Adrenal gland (tissue), 5 donors: ENCODE results near the gene SLC16A14.

Source experiments
- POLR2A ChIP-seq, 2 donors: fragments of 450-650 bp; IDR thresholded peaks; one replicate each; pipeline ENCODE4 v1.6.1; 2017; ENCODE audit warnings: antibody characterized with exemption in 2 of 2, mild to moderate bottlenecking in 2 of 2, moderate library complexity in 1 of 2
- TF ChIP-seq, protein P1 (sequence below), 6 experiments: fragments of 450-650 bp in 4 of 6; fragments of 200-600 bp in 2 of 6; sonication (generic) in 1 of 6; IDR thresholded peaks; 1 replicate in 5 of 6; 2 replicates in 1 of 6; pipeline versions ENCODE4 v1.5.1 to v1.8.0; 2016 to 2021; ENCODE audit warnings: antibody characterized with exemption in 6 of 6, mild to moderate bottlenecking in 2 of 6, moderate library complexity in 1 of 6
- donor health status: DM: no; HTN: no; CAD: no.

DNA sequence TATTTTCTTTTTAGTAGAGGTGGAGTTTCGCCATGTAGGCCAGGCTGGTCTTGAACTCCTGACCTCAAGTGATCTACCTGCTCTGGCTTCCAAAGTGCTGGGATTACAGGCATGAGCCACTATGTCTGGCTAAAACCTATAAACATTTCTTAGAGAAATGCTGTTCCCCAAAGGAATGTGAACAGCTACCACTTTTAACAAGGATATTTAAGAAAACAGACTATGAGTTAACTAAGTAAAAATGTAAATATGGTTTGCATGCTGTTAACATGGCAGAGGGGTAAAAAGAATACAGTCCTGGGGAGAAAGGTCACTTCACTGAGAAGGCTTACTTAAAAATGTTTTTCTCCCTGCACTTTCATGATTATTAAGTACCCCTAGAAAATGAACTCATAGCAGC lies 57.1 kb downstream of the SLC16A14 start:
- TF ChIP-seq, protein P1, sequence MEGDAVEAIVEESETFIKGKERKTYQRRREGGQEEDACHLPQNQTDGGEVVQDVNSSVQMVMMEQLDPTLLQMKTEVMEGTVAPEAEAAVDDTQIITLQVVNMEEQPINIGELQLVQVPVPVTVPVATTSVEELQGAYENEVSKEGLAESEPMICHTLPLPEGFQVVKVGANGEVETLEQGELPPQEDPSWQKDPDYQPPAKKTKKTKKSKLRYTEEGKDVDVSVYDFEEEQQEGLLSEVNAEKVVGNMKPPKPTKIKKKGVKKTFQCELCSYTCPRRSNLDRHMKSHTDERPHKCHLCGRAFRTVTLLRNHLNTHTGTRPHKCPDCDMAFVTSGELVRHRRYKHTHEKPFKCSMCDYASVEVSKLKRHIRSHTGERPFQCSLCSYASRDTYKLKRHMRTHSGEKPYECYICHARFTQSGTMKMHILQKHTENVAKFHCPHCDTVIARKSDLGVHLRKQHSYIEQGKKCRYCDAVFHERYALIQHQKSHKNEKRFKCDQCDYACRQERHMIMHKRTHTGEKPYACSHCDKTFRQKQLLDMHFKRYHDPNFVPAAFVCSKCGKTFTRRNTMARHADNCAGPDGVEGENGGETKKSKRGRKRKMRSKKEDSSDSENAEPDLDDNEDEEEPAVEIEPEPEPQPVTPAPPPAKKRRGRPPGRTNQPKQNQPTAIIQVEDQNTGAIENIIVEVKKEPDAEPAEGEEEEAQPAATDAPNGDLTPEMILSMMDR (IDR thresholded peaks at IDR 0.05), result no peak
- no peak for TF ChIP-seq POLR2A (IDR thresholded peaks at IDR 0.05)
